HG03039 (cell line): Measurements from ENCODE around the gene SMCO2.

Experiments
- ATAC-seq: cut with Tn5 transposase; IDR thresholded peaks from one replicate; pipeline ENCODE4 v1.9.1; 2021; ENCODE audit warnings: mild to moderate bottlenecking, moderate library complexity; ENCODE audit not compliant: unreplicated experiment

SMCO2 gene

DNA sequence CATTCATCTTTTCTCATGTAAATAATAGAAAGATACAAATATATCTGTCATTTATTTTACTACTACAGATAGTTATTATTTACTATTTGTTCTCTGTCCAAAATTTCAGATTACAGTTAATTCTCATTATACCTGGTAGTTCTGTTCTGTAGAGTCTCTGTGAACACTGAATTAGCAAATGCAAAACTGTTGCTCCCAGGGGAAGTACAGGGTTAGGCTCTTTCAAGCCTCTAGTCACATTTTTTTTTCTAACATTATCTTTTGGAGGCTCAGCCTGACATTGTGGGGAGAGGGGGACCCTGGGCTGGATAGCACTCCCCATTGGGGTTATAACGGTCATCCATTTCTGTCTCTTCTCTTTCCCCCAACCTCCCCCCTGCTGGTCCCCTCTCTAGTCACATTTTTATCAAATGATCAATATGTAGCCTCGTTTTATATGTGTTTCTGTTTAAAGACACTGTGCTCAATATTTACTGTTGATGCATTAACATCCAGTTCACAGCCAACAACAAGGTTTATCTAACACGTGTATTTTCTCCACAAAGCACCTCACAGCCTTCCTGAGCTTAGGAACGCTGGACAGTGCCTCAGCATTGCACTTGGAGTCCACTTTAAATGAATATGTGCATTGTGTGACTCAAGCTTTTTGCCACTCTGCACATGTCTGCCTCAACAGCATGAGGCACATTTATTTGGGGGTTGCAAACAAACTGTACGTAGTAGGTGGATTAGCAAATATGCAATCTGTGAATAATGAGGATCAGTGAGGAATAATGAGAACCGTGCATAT lies 4.7 kb downstream of the SMCO2 start:
- no peak for ATAC-seq

GRCh38 chr12:27453421-27453820 lies 6.9 kb downstream of the SMCO2 start:
- no peak for ATAC-seq

DNA sequence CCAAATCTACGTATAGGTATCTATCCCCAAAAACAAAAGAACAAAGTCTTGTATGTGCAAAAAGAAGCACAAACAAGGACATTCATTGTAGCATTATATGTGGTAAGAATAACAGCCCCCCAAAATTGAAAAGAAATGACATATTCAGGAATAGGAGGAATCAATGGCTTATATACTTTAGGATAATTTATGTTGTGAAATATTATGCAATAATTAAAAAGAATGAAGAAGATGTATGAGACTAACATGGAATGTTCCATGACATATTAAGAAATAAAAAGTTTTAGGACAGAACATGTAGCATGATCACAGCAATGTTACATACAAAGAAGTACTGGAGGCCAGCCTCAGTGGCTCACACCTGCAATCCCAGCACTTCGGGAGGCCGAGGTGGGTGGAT lies 9.1 kb downstream of the SMCO2 start:
- ATAC-seq = no peak

DNA sequence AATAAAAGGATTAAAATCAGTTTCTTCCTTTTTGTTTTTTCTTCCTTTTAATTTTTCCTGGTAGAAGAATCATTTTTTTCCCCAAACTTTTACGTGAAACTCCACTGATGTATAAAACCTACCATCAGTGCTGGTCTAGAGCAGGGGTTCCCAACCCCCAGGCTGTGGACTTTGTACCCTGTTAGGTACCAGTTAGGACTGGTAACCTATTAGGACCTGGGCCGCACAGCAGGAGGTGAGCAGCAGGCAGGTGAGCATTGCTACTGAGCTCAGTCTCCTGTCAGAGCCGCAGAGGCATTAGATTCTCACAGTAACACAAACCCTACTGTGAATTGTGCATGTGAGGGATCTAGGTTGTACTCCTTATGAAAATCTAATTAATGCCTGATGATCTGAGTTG lies 10.1 kb downstream of the SMCO2 start:
- ATAC-seq = no peak

DNA sequence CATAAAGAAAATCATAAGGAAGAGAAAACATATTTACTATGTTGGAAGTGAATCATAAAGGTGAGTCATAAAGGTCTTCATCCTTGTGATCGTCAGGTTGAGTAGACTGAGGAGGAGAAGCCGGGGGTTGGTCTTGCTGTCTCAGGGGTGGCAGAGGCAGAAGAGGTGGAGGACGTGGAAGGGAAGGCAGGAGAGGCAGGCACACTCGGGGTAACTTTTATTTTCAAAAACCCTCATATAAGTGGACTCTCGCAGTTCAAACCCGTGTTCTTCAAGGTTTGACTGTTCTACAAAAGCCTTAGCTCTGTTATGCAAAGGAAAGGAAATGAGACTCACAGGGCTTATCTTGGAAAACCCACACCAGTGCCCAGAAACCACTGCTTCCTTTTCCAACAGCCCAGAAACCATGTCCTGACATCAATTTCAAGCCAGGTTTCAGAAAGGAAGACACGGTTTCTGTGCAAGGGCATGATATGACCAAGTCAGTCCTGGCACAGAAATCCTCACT lies 14.0 kb downstream of the SMCO2 start:
- ATAC-seq = no peak

- no peak for ATAC-seq
These were observed 15.7 kb downstream of the SMCO2 start for GRCh38 chr12:27462151-27462694.

GRCh38 chr12:27462851-27463250 lies 16.3 kb downstream of the SMCO2 start:
- ATAC-seq = no peak

GRCh38 chr12:27463511-27464219 lies 17.1 kb downstream of the SMCO2 start:
- no peak for ATAC-seq

DNA sequence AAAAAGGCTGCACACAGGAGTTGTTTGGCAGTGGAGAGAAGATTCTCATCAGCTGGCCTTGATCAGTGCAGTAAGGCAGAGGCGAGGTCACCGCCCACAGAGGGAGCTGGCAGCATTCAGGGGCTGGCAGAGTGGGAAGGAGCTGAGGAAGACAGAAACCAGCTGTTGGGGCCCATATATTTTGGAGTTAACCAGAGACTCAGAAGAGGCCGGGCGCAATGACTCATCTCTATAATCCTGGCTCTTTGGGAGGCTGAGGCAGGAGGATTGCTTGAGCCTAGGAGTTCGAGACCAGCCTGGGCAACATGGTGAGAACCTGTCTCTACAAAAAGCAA lies 17.7 kb downstream of the SMCO2 start:
- ATAC-seq = no peak

GRCh38 chr12:27467641-27468040 lies 21.1 kb downstream of the SMCO2 start:
- ATAC-seq = no peak

GRCh38 chr12:27468241-27468640 lies 21.7 kb downstream of the SMCO2 start:
- ATAC-seq = no peak

- no peak for ATAC-seq
These were observed 22.7 kb downstream of the SMCO2 start for GRCh38 chr12:27469176-27469736.

DNA sequence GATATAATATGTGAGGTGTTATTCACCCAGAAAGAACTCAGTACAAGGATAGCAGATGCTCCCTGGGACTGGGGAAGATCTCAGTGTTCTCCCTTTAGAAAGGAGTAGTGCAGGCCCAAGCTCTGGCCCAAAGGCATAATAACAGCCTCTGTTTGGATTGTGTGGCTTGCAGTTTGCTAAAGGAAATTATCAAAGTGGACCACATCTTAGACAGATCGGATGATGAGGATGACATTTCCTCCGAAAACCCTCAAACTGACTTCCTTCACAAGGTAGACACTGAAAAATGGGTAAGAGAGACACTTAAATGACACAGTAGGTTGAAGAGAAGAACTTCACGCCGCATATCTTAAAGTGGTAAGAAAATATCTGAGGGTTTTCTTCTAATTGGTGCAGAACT lies 26.1 kb downstream of the SMCO2 start:
- ATAC-seq = no peak

DNA sequence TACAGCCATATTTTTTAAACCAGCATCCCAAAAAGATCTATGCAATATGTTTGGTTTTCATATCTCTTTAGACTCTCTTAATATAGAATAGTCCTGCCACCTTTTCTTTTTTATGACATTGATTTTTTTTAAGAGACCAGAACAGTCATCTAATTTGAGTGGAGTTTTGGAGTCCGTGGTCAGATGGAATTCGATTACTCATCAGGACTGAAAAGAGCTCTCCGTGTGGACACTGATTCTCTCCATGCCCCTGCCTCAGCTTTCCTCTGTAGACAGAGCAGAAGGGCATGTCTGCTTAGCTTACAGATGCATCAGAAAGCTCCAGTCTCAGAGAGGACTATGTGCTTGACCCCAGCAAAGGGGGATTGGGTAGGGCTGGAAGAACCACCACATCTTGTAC lies 27.8 kb downstream of the SMCO2 start:
- ATAC-seq = no peak

GRCh38 chr12:27477049-27477448 lies 30.5 kb downstream of the SMCO2 start:
- ATAC-seq = no peak

GRCh38 chr12:27478949-27479348 lies 32.4 kb downstream of the SMCO2 start:
- ATAC-seq = no peak

DNA sequence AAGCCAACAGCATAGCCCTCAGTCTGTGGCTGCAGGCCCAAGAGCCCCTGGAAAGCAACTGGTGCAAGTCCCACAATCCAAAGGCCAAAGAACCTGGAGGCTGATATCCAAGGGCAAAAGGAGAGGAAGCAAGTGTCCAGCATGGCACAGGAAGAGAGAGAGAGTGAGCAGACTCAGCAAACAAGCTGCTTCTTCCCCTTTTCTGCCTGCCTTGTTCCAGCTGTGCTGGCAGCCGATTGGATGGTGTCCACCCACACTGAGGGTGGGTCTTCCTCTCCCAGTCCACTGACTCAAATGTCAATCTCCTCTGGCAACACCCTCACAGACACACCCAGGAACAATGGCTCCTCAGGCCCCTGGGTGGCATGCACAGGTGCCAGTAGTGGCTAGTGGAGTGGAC lies 33.5 kb downstream of the SMCO2 start:
- ATAC-seq = no peak

GRCh38 chr12:27486961-27487360 lies 40.4 kb downstream of the SMCO2 start:
- no peak for ATAC-seq

DNA sequence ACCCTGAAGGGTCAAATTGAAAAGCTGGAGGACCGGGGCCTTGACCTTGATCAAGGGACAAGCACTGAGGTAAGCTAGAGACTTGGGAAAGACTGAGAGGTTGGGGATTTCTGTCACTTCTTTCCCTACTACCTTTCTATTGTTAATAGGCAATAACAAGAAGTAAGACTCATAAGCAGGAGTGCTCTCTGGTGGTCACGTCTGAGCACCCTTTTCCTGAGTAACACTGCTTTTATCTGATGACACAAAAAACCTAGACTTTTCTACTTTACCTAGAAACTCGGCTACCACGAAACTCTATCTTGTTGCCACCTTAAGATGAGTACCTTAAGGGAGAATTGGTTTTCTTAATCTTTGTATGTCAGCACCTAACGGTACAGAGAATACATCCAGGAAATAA lies 41.9 kb downstream of the SMCO2 start:
- no peak for ATAC-seq

DNA sequence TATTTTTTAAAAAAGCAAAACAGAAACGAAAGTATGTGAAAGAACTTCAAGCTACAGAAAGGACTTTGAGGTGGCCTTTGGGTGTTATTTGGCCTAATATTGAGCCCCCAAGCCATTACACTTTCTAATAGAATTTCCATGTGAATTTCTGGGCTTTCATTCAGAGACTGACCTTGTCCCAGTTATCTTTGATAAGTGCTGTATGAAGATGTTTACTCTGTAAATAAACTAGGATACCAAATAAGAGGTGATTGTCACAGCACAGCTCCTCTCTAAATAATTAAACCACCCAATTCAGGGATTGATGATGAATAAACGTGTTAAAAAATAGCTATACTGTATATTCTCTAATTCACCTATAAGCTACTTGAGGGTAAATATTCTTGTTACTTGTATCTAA lies 44.7 kb downstream of the SMCO2 start:
- ATAC-seq = no peak

- ATAC-seq = no peak
These were observed 46.9 kb downstream of the SMCO2 start for GRCh38 chr12:27493260-27493940.
